Transverse colon (tissue), 3 donors: ENCODE measurements around the gene IL18R1.

ENCODE experiments used
- CTCF ChIP-seq, 5 experiments: fragments of 200-600 bp in 3 of 5; fragments of 450-650 bp in 2 of 5; sonication (generic) in 3 of 5; IDR thresholded peaks; 1 replicate in 2 of 5; 2 replicates in 3 of 5; pipeline ENCODE4 v1.5.1; 2016 to 2017; ENCODE audit warnings: antibody characterized with exemption in 5 of 5, inconsistent platforms in 3 of 5, mild to moderate bottlenecking in 2 of 5, moderate library complexity in 1 of 5
- EP300 ChIP-seq: sonication (generic); formaldehyde crosslinking; IDR thresholded peaks from one replicate; pipeline ENCODE4 v1.6.1; 2017; ENCODE audit warnings: antibody characterized with exemption, low read depth
- POLR2A ChIP-seq: fragments of 450-650 bp; IDR thresholded peaks from one replicate; pipeline ENCODE4 v1.6.1; 2016; ENCODE audit warnings: antibody characterized with exemption, mild to moderate bottlenecking, moderate library complexity

GRCh38 chr2:102434655-102435381, 79.2 kb downstream of the IL18R1 start:
- no peak for TF ChIP-seq CTCF (IDR thresholded peaks at IDR 0.05)
- no peak for TF ChIP-seq POLR2A
- TF ChIP-seq EP300, result no peak
